Measurements from ENCODE around the gene SEC22C. TPM values are rescaled to one million over a fixed set of nuclear protein-coding genes. Genes with fewer than 3 reads are reported as not detected.

Gene SEC22C
- total RNA-seq, 1 donor from 2014 or later: 56.2 TPM

- Mint-ChIP-seq H3K4me1 (ENCODE audit: unreplicated experiment) (no peaks in the 10 kb centered on the region), H3K4me3 (ENCODE audit: unreplicated experiment) (no peak overlapping the region), H3K36me3 (ENCODE audit: unreplicated experiment) (no peaks in the 10 kb centered on the region), H3K9me3 (ENCODE audit: unreplicated experiment) (no peaks in the 10 kb centered on the region), H3K27ac (ENCODE audit: unreplicated experiment) (no peak overlapping the region), H3K27me3 (ENCODE audit: unreplicated experiment) (no peaks in the 10 kb centered on the region)
- no peak for DNase-seq (ENCODE audit: extremely low spot score, unreplicated experiment)
- TF ChIP-seq CTCF (IDR thresholded peaks at IDR 0.05): no peak
Observed at GRCh38 chr3:42533161-42533897, 48.4 kb downstream of the SEC22C start.

GRCh38 chr3:42532229-42532628, 49.5 kb downstream of the SEC22C start:
- no peaks in the 10 kb centered on the region for H3K27me3 Mint-ChIP-seq (ENCODE audit: unreplicated experiment)
- H3K4me1 Mint-ChIP-seq (ENCODE audit: unreplicated experiment): no peaks in the 10 kb centered on the region
- H3K4me3 Mint-ChIP-seq (ENCODE audit: unreplicated experiment): no peak overlapping the region
- TF ChIP-seq CTCF (IDR thresholded peaks at IDR 0.05): no peak
- H3K27ac Mint-ChIP-seq (ENCODE audit: unreplicated experiment): no peak overlapping the region
- H3K9me3 Mint-ChIP-seq (ENCODE audit: unreplicated experiment): no peaks in the 10 kb centered on the region
- H3K36me3 Mint-ChIP-seq (ENCODE audit: unreplicated experiment): no peaks in the 10 kb centered on the region
- DNase-seq (ENCODE audit: extremely low spot score, unreplicated experiment): no peak

GRCh38 chr3:42531470-42531869, 50.3 kb downstream of the SEC22C start:
- Mint-ChIP-seq H3K4me3 (ENCODE audit: unreplicated experiment) (no peak overlapping the region), H3K36me3 (ENCODE audit: unreplicated experiment) (no peaks in the 10 kb centered on the region), H3K4me1 (ENCODE audit: unreplicated experiment) (no peaks in the 10 kb centered on the region), H3K9me3 (ENCODE audit: unreplicated experiment) (no peaks in the 10 kb centered on the region), H3K27ac (ENCODE audit: unreplicated experiment) (no peak overlapping the region), H3K27me3 (ENCODE audit: unreplicated experiment) (no peaks in the 10 kb centered on the region)
- DNase-seq (ENCODE audit: extremely low spot score, unreplicated experiment): no peak
- TF ChIP-seq CTCF (IDR thresholded peaks at IDR 0.05): no peak

- no peak for DNase-seq (ENCODE audit: extremely low spot score, unreplicated experiment)
- TF ChIP-seq CTCF (IDR thresholded peaks at IDR 0.05): no peak
- Mint-ChIP-seq H3K4me1 (ENCODE audit: unreplicated experiment) (no peaks in the 10 kb centered on the region), H3K36me3 (ENCODE audit: unreplicated experiment) (no peaks in the 10 kb centered on the region), H3K4me3 (ENCODE audit: unreplicated experiment) (no peak overlapping the region), H3K9me3 (ENCODE audit: unreplicated experiment) (no peaks in the 10 kb centered on the region), H3K27ac (ENCODE audit: unreplicated experiment) (no peak overlapping the region), H3K27me3 (ENCODE audit: unreplicated experiment) (no peaks in the 10 kb centered on the region)
Observed at GRCh38 chr3:42530073-42530472, 51.7 kb downstream of the SEC22C start.

- H3K27me3 Mint-ChIP-seq (ENCODE audit: unreplicated experiment): no peaks in the 10 kb centered on the region
Observed at GRCh38 chr3:42529468-42529867, 52.3 kb downstream of the SEC22C start.

More at GRCh38 chr3:42529468-42529867, 52.3 kb downstream of the SEC22C start:
- Mint-ChIP-seq H3K4me1 (ENCODE audit: unreplicated experiment) (no peaks in the 10 kb centered on the region), H3K4me3 (ENCODE audit: unreplicated experiment) (no peak overlapping the region), H3K9me3 (ENCODE audit: unreplicated experiment) (no peaks in the 10 kb centered on the region), H3K27ac (ENCODE audit: unreplicated experiment) (no peak overlapping the region), H3K36me3 (ENCODE audit: unreplicated experiment) (no peaks in the 10 kb centered on the region)
- DNase-seq (ENCODE audit: extremely low spot score, unreplicated experiment): no peak
- TF ChIP-seq CTCF (IDR thresholded peaks at IDR 0.05): no peak
